Gastrocnemius medialis (tissue), 4 donors: ENCODE measurements around the gene SEMA4C. TPM values are rescaled to one million over a fixed set of nuclear protein-coding genes. Genes with fewer than 3 reads are reported as not detected.

Experiments
- ATAC-seq, 2 donors: fragments of 150-250 bp; one replicate each; pipeline ENCODE4 v1.9.1; 2016
- DNase-seq, 2 donors: peaks; one replicate each; pipeline ENCODE4 v3.0.0-alpha.2; 2019
- H3K27ac ChIP-seq, 4 donors: fragments of 200-600 bp; sonication (generic); 1 replicate in 1 of 4; 2 replicates in 3 of 4; pipeline ENCODE4 v1.5.1; 2016 to 2018; ENCODE audit warnings: mild to moderate bottlenecking in 2 of 4, moderate library complexity in 1 of 4
- H3K27me3 ChIP-seq, 3 donors: fragments of 200-600 bp; sonication (generic) in 2 of 3; 1 replicate in 1 of 3; 2 replicates in 2 of 3; pipeline versions ENCODE4 v1.5.1 to v1.6.0; 2016 to 2019; ENCODE audit warnings: mild to moderate bottlenecking in 1 of 3, moderate library complexity in 1 of 3
- H3K36me3 ChIP-seq, 2 donors: fragments of 200-600 bp; sonication (generic) in 1 of 2; one replicate each; pipeline ENCODE4 v1.5.1; 2017 to 2018
- H3K4me1 ChIP-seq, 2 donors: fragments of 200-600 bp; sonication (generic) in 1 of 2; one replicate each; pipeline ENCODE4 v1.5.1; 2016 to 2017; ENCODE audit warnings: mild to moderate bottlenecking in 2 of 2
- H3K4me3 ChIP-seq, 4 donors: fragments of 200-600 bp; sonication (generic) in 3 of 4; 1 replicate in 1 of 4; 2 replicates in 3 of 4; pipeline ENCODE4 v1.5.1; 2016 to 2019; ENCODE audit warnings: mild to moderate bottlenecking in 2 of 4
- H3K9me3 ChIP-seq, 3 donors: fragments of 200-600 bp; sonication (generic) in 2 of 3; 1 replicate in 1 of 3; 2 replicates in 2 of 3; pipeline ENCODE4 v1.5.1; 2016 to 2019
- POLR2A ChIP-seq, 2 donors: fragments of 450-650 bp; IDR thresholded peaks; one replicate each; pipeline ENCODE4 v1.6.1; 2017; ENCODE audit warnings: antibody characterized with exemption in 2 of 2, mild to moderate bottlenecking in 2 of 2, moderate library complexity in 2 of 2
- in situ Hi-C, 4 donors: fragments of 200-750 bp; cut with MboI; loops; one replicate each; pipeline versions ENCODE4 v1.15.0 to v1.8.0; 2017; ENCODE audit warnings: low sequenced_read_pairs in 4 of 4
- intact Hi-C: fragments of 100-400 bp; cut with DNase I; formaldehyde crosslinking; loops from one replicate; pipeline ENCODE4 v1.15.1; 2023; ENCODE audit warnings: low total_unique reads
- total RNA-seq, 4 donors: library from RNA; depleted of rRNA; stranded (reverse); fragments of >200 nt; gene quantifications; one replicate each; pipeline versions ENCODE4 v1.1.0 to v1.2.3, GENCODE V29; 2016
- TF ChIP-seq, protein P1 (sequence below), 5 experiments: fragments of 450-650 bp in 3 of 5; fragments of 200-600 bp in 2 of 5; sonication (generic) in 2 of 5; IDR thresholded peaks in 4 of 5; conservative IDR thresholded peaks in 1 of 5; 1 replicate in 4 of 5; 2 replicates in 1 of 5; pipeline ENCODE4 v1.5.1; 2016 to 2019; ENCODE audit warnings: antibody characterized with exemption in 5 of 5, mild to moderate bottlenecking in 3 of 5, moderate library complexity in 3 of 5

The SEMA4C gene
- total RNA-seq, 4 donors from 2014 or later = 3.2 to 8.6 (median 6.5) TPM

DNA sequence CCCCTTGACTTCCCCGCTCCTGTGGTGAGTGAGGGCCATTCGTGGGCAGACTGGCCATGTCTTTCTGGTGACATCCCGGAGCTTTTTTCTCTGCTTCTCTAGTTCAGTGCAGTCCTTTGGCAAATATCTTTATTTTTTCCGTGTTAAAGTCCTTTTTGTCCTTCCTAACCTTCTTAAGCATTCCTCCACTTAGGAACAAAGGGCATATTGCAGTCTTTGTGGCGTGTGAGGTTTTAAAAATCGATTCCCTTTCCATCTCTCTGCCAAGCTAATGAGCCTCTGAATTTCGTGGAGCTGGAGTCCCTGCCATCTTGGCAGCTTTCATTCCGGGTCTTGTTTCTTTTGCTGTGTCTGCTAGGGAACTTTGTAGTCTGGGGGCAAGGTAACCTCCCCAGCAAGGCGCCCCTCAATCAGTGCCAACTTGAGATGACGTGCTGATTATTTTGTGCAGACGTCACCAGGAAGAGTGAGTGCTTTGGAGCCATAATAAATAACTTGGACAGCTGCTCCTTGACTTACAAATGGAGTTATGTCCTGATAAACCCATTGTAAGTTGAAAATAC, 48.7 kb downstream of the SEMA4C start:
- H3K4me1 ChIP-seq = peaks cover 44 to 74% of the 10 kb centered on the region in 2 donors
- in situ Hi-C loops = no loop called here
- ATAC-seq = no peak
- H3K9me3 ChIP-seq = no peaks in the 10 kb centered on the region
- no peak overlapping the region for H3K4me3 ChIP-seq
- H3K36me3 ChIP-seq = peaks cover 0 to 14% of the 10 kb centered on the region in 2 donors
- no peak for DNase-seq
- peak overlapping the region in 2 of 4 donors; percentile 16 to 17 for H3K27ac ChIP-seq
- intact Hi-C loops = no loop called here
- H3K27me3 ChIP-seq = no peaks in the 10 kb centered on the region
- TF ChIP-seq POLR2A (IDR thresholded peaks at IDR 0.05) = no peak
- TF ChIP-seq, protein P1, sequence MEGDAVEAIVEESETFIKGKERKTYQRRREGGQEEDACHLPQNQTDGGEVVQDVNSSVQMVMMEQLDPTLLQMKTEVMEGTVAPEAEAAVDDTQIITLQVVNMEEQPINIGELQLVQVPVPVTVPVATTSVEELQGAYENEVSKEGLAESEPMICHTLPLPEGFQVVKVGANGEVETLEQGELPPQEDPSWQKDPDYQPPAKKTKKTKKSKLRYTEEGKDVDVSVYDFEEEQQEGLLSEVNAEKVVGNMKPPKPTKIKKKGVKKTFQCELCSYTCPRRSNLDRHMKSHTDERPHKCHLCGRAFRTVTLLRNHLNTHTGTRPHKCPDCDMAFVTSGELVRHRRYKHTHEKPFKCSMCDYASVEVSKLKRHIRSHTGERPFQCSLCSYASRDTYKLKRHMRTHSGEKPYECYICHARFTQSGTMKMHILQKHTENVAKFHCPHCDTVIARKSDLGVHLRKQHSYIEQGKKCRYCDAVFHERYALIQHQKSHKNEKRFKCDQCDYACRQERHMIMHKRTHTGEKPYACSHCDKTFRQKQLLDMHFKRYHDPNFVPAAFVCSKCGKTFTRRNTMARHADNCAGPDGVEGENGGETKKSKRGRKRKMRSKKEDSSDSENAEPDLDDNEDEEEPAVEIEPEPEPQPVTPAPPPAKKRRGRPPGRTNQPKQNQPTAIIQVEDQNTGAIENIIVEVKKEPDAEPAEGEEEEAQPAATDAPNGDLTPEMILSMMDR (IDR thresholded peaks at IDR 0.05 in 4 of 5, conservative IDR thresholded peaks at IDR 0.05 in 1 of 5) = no peak

DNA sequence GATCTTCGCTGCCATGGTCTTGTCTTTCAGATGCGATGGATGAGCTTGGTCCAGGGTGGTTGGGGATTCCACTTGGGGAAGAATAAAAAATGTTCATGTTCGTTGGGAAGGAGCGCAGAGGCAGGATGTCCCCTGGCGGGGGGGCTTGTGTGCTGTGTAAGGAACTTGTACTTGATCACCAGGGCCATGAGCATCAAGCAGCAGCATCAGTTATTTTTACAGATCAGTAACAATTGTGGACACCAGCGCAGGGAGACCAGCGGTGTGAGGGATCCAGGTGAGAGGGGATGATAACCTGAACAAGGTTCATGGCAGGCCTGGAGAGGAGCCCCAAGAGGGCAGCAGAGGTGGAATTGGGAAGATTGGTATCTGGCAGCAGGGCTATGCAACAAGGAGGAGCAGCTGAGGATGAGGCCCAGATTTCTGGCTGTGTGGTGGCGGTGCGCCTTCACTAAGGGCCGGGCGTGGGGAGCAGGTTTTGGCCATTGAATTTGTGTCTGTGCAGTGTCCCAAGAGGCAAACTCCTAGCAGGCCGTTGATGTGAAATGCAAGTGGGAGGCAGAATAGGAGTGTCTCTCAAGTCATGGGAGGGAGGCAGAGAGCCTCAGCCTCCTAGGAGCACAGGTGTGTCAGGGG, 49.9 kb downstream of the SEMA4C start:
- peaks cover 46 to 76% of the 10 kb centered on the region in 2 donors for H3K4me1 ChIP-seq

DNA sequence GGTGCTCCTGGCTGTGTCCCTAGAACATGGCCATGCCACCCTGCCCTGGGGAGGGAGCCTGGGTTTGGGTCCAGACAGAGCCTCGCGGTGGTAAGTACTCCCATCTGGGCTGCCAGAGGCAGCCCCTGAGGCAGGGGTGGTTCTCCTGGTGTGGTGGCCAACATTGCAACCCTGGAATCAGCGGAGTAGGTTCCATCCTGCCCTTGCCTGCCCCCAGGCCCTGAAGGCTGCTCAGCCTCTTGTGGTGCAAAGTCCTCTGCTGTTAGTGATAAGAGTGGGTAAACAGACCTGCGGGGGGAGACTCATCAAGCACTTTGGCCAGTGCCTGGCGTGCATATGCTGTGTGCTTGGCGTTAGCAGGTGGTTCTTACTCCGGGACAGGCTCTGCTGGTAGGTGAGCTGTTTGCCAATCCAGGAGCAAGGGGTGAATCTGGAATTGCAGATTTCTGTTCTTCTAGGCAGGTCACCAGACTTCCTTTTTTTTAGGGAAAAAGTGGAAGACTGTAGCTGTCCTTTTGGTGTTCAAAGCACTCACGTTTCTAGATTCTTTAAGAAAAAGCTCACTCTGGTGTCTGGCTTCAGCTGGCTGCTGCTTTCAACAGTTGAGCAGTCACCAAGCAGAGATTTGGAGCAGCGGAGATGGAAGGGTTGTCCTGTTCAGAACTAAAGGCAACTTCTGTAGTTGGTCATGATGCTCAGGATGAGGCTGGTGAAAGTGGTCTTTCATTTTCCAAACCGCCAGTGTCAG, 50.6 kb downstream of the SEMA4C start:
- intact Hi-C loops (loop anchor here (5.0 kb wide), 1 partner anchor 222 kb away; no protein-coding TSS in a partner anchor), in situ Hi-C loops (no loop called here)
- no peaks in the 10 kb centered on the region for H3K27me3 ChIP-seq
- TF ChIP-seq, protein P1 (IDR thresholded peaks at IDR 0.05 in 4 of 5, conservative IDR thresholded peaks at IDR 0.05 in 1 of 5) = no peak
- TF ChIP-seq POLR2A (IDR thresholded peaks at IDR 0.05) = no peak
- H3K27ac ChIP-seq = peak overlapping the region in 1 of 4 donors; percentile 28
- H3K9me3 ChIP-seq = no peaks in the 10 kb centered on the region
- ATAC-seq = no peak
- no peaks in the 10 kb centered on the region for H3K36me3 ChIP-seq
- H3K4me1 ChIP-seq = peaks cover 48 to 71% of the 10 kb centered on the region in 2 donors
- DNase-seq = no peak
- H3K4me3 ChIP-seq = peak overlapping the region in 1 of 4 donors; percentile 8

More for the DNA sequence above, 49.9 kb downstream of the SEMA4C start:
- DNase-seq (no peak), ATAC-seq (no peak)
- Histone ChIP-seq H3K27me3 (no peaks in the 10 kb centered on the region), H3K4me3 (no peak overlapping the region), H3K36me3 (peaks cover 0 to 2% of the 10 kb centered on the region in 2 donors), H3K9me3 (no peaks in the 10 kb centered on the region), H3K27ac (no peak overlapping the region)
- intact Hi-C loops = loop anchor here (5.0 kb wide), 1 partner anchor 223 kb away; no protein-coding TSS in a partner anchor
- in situ Hi-C loops = no loop called here
- TF ChIP-seq, protein P1 (IDR thresholded peaks at IDR 0.05 in 4 of 5, conservative IDR thresholded peaks at IDR 0.05 in 1 of 5) = no peak
- no peak for TF ChIP-seq POLR2A (IDR thresholded peaks at IDR 0.05)

DNA sequence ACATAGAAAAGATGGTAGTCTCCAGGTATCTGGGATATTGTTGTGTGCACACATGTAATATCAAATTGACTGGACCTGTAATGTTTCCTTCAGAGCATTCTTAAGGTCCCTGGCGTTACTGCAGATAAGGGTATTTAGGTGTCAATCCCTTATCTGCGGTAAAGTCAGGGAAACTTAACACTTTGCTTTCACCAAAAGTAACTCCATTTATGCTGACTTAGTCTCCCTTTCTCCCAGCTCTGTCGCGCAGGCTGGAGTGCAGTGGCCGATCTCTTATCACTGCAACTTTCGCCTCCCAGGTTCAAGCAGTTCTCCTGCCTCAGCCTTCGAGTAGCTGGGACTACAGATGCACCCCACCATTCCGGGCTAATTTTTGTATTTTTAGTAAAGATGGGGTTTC, 52.0 kb downstream of the SEMA4C start:
- H3K4me1 ChIP-seq = peaks cover 48 to 57% of the 10 kb centered on the region in 2 donors
- H3K36me3 ChIP-seq = no peaks in the 10 kb centered on the region
- H3K27me3 ChIP-seq = no peaks in the 10 kb centered on the region
- in situ Hi-C loops = no loop called here
- TF ChIP-seq POLR2A (IDR thresholded peaks at IDR 0.05) = no peak
- no peaks in the 10 kb centered on the region for H3K9me3 ChIP-seq
- no peak for DNase-seq
- H3K27ac ChIP-seq = peak overlapping the region in 2 of 4 donors; percentile 64 to 93
- H3K4me3 ChIP-seq = peak overlapping the region; percentile 56 to 75 (median 66)
- no peak for ATAC-seq
- intact Hi-C loops = loop anchor here (5.0 kb wide), 1 partner anchor 221 kb away; no protein-coding TSS in a partner anchor
